ENCODE data around the gene GMFB.
"Not testable (repeated sequence)": the region's sequence is repeated elsewhere in the genome, so short reads cannot be mapped to it uniquely, and the experiment has no call there.

Gene GMFB

DNA sequence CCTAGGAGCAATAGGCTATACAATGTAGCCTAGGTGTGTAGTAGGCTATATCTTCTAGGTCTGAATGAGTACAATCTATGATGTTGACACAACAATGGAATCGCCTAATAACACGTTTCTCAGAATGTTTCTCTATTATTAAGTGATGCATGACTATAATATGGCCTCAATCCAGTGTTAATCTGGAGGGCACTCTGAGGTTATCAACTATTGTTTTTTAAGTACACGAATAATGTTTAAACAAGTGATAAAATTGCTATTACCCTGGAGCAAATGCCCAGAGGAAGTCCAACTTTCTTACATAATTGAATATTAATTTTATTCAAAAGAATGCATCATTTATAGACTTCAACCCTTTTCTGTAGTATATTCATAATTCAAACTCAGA is 31.2 kb downstream of the GMFB start:
- DNase-seq = no peak

DNA sequence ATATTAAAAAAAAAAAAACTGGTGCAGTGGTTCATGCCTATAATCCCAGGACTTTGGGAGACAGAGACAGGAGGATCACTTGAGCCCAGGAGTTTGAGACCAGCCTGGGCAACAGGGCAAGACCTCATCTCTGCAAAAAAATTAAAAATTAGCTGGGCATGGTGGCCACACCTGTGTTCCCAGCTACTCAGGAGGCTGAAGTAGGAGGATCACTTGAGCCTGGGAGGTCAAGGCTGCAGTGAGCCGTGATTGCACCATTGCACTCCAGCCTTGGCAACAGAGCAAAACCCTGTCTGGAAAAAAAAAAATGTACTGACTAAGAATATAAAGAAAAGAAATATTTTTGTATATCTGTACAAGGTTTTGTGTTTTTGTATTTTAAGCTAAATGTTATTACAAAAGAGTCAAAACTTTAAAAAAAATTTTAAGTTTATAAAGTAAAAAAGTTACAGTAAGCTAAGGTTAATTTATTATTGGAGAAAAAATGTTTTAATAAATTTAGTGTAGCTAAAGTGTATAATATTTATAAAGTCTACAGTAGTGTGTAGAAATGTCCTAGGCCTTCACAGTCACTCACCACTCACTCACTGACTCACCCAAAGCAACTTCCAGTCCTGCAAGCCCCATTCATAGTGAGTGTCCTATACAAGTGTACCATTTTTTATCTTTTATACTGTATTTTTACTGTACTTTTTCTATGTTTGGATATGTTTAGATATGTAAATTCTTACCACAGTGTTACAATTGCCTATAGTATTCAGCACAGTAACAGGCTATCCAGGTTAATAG is 31.8 kb downstream of the GMFB start:
- DNase-seq = not testable (repeated sequence)

DNA sequence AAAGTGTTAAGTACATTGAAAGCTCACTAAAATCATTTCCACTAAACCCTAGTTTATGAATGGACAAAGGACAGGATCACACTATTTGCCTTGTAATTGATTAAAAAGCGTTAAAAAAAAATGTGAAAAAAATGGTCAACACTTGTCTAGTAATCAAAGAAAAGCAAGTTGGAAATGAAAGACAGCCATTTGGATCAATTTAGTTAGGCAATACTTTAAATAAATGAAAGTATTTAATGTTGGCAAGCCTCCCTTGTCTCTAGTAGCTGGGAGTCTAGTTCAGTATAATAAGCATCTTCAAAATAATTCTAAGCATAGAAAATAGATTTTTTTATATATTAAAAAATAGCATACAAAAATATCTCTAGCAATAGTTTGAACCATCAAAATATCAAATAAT is 33.4 kb downstream of the GMFB start:
- DNase-seq = no peak

DNA sequence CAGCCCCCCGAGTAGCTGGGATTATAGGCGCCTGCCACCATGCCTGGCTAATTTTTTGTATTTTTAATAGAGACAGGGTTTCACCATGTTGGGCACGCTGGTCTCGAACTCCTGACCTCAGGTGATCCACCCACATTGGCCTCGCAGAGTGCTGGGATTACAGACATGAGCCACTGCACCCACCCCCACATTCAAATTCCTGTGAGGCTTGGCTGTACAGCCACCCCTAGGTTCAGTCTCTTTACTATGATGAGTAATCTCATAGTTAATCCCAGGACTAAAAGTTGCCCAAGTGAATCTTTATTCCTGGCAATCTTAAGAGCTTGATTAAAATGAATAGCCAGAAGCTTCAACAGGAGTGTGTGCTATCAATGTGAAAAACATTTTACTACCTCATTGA is 34.8 kb downstream of the GMFB start:
- not testable (repeated sequence) for DNase-seq

DNA sequence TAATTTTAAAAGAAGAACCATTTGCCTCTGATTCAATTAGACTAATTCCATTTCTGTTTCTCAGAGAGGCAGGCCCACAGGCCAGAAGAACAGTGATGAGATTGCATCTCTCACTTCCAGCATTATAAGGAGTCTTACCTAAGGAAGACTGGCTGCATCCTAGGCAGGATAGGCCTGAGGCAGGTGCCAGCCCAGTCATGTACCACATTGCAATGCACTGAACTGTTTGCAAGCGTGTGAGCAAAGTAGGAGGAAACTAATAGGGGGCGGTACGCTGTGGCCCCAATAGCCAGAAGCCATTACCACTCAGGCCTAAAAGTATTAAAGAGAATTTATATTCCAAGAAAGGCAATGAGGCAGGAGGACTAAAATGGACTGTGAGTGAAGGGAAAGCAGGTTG is 35.5 kb downstream of the GMFB start:
- DNase-seq = no peak

DNA sequence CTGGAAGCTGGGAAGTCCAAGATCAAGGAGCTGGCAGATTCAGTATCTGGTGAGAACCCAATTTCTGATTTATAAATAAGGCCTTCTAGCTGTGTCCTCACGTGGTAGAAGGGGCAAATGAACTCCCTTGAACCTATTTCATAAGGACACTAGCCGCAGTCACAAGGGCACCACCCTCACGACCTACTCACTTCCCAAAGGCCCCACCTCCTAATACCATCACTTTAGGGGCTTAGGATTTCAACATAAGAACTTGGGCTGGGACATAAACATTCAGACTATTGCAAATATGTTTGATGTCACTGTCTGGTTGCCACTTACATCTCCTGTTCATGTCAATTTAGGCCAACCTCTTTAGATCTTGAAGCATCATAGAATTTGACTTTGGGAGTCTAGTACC is 36.8 kb downstream of the GMFB start:
- DNase-seq = no peak

DNA sequence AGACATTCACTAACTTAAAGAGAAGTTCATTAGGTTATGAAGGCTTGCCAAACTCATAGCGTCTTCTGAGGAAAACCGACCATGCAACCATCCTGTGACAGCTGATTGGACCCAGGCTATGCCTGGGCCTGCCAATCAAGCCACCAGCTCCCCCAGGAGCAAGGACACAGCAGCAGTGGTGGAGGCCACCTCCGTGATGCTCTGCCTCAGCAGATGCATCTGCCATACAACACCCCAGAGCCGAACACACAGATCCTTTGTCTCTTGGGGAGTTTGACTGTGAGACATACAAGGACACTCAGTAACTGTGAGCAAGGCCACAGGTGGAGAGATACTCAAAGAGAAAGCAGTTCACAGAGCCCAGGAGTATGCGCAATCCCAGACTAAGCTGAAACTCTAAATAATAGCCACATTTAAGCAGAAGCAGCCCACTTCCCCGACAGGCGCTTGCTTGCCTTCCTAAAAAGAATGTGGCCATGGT is 37.6 kb downstream of the GMFB start:
- DNase-seq = no peak

DNA sequence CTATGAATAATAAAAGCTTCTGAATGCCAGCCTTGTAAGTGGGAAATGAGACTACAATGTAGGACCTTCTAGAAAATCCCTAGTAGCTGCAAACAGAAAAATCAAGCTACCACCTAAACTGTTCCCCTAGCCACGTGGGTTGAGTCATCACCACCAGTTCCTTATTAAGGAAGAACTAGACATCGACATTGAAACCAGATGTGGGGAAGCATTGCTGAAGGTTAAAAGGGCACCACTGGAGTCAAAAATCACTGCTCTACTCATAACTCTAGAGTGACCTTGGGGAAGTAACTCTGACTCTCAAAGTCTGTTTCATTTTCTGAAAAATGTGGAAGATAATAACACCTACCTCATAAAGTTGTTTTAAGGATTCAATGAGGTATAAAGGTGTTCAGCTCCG is 38.2 kb downstream of the GMFB start:
- DNase-seq = peak; percentile 4

DNA sequence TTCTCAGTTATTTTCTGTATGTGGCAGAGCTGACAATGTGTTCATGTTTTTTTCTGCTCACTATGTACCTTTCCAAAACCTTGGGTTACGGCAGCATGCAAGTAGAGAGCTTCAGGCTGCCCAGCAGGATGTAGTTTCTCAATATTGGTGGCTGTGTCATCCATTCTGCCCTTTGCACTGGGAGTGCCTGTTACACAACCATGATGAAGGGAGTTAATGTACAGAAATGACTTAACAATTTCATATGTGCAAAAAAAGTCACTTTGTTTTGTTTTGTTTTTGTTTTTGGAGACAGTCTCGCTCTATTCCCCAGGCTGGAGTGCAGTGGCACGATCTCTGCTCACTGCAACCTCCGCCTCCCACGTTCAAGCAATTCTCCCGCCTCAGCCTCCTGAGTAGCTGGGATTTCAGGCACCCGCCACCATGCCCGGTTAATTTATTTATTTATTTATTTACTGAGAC is 41.5 kb downstream of the GMFB start:
- peak; percentile 20 for DNase-seq

DNA sequence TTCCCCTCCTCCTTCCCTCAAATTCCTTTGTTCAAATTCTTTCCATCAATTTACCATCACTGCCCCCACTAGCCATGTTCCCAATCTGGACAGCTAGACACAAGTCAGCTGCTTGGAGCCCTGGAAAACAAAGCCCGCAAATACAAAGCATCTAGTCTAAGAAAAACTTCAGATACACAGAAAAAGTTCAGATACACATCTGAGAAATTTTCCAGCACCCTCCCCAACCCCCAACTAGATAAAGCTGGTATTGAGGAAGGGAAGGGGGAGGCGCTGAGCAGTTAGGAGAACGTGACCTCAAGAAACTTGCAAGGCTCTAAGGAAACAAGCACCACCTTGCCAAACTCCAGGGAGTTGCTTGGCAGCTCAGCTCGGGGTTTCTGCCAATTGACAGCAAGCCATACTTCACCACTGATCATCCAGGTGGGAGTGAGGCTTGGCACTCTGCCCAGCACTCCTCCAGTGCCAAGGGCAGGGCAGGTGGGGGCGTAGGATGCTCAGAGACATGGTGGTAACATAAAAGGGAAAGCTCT is 42.6 kb downstream of the GMFB start:
- DNase-seq = no peak

DNA sequence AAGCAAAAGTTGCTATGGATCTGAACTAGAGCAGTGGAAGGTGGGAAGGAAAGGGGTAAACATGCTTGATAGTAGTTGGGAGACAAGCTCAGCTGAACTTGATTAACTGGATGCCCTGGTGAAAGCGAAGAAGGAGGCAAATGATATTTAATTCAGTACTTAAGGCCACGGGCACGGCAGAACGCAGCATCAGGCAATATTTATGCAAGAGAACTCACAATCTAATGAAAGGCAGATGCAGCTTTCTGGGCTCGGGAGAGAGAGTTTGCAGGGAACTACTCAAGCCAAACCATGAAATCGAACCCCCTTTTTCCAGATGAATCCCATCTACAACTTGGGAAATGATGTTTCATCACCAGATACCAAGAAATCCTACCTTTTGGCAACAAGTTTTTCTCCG is 44.1 kb downstream of the GMFB start:
- DNase-seq = no peak

DNA sequence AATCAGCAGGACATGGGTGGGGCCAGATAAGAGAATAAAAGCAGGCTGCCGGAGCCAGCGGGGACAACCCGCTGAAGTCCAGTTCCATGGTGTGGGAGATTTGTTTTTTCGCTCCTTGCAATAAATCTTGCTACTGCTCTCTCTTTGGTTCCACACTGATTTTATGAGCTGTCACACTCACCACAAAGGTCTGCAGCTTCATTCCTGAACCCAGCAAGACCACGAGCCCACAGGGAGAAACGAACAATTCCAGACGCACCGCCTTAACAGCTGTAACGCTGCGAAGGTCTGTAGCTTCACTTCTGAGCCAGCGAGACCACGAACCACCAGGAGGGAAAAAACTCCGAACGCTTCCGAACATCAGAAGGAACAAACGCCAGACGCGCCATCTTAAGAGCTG is 44.8 kb downstream of the GMFB start:
- DNase-seq = no peak

DNA sequence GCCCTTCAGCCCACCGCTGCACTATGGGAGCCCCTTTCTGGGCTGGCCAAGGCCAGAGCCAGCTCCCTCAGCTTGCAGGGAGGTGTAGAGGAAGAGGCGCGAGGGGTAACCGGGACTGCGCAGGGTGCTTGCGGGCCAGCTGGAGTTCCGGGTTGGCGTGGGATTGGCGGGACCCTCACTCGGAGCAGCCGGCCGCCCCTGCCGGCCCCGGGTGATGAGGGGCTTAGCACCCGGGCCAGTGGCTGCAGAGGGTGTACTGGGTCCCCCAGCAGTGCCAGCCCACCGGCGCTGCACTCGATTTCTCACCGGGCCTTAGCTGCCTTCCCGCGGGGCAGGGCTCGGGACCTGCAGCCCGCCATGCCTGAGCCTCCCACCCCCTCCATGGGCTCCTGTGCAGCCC is 45.8 kb downstream of the GMFB start:
- not testable (repeated sequence) for DNase-seq

DNA sequence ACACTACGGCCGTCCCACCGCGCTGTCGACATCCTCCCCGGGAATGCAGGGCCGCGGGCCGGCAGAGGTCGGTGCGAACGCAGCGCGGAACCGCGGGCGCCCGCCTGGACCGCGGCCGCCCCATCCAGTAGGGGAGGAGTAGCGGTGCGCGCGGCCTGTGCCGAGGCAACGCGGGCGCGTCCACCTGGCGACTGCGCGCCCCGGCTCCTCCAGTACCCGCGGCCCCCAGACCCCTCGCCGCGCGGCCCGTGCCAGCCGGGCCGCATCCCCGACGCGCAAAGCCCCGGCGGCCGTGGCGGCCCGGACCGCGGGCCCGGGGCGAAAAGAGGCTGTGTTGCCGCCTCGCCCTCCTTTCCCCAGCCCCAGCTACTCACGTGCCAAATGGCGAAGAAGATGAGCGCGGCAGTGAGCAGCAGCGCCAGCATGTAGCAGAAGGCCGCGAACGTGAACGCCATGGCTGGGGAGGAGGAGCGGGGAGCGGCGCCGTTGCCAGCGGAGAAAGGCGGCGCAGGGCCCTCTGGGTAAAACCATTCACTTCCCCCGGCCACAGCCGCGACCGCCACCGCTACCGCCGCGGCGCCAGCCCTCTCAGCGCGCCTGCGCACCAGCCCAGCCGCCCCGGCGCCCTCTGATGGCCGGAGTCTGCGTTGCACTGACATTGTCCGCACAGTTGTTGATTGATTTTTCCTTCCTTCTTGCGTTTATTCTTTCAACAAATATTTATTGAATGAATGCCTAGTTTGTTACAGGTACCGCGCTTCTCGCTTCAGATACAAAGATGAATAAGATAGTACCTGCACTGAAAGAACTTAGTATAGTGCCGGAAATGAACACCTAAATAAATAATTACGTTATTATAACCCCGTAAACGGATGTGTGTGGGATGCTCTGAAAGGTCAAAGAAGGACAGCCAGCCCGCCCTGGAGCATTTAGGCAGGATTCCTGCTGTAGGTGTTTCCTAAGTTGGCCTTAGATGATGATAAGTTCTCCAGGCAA is 47.6 kb downstream of the GMFB start, which contains the start of gene CNIH1:
CNIH1 (minus strand) TSS at position 502 of the 996 bp plus-strand sequence; CDS start at position 455, 47 bp downstream.
- peak; percentile 54 for DNase-seq

DNA sequence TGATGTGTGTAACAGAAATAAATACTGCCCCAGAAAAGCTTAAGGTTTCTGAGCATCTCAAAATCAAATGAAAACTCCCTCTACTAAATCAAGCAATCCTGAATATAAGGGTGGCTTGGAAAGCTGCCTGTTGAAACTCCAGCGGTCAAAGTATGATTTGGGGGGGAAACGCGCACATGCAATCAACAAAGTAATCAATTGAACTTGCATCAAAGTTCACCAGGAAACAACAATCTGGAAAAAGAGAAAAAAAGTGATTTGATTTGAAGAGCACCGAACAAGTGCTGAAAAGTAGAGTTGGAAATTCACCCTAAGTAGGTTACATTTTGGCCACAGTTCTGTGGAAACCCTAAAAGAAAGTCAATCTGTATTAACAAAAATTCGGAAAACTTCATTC is 48.3 kb downstream of the GMFB start:
- DNase-seq = no peak

DNA sequence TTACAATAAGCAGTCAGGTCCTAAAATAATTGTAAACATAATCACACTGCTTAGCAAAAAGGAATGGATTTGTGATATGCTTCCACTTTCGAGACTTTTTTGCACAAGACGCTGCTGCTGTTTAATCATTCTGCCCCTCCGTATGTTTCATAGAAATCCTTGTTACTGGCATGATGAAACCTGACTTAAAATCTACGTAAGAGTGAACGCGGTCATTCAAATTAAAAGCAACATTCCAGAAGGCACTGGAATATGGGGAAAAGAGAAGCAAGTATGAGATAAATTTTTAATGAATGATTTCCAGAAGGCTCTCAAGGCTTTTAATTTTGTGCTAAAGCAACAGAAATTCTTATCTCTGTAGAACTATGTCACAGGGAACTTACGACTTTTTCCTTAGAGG is 48.7 kb downstream of the GMFB start:
- DNase-seq = no peak

DNA sequence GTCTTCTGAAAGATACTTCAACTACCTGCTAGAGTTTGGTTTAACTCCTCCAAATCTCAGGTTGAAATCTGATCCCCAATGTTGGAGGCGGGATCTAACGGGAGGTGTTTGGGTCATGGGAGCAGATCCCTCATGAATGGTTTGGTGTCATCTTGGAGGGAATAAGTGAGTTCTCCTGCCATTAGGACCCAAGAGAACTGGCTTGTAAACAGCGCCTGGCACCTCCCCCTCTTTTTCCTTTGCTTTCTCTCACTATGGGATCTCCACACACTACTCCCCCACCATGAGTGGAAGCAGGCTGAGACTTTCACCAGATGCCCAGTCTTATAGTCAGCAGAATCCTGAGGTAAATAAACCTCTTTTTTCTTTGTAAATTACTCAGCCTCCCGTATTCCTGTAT is 50.1 kb downstream of the GMFB start:
- no peak for DNase-seq

DNA sequence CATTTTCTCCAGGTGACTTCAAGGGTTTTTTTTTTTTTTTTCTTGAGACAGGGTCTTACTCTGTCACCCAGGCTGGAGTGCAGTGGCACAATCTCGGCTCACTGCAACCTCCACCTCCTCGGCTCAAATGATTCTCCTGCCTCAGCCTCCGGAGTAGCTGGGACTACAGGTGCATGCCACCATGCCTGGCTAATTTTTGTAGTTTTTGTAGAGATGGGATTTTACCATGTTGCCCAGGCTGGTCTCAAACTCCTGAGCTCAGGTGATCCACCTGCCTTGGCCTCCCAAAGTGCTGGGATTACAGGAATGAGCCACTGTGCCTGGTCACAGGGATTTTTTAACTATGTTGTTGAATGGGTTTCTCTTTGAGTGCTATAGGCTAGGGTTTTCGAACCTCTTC is 50.8 kb downstream of the GMFB start:
- not testable (repeated sequence) for DNase-seq

DNA sequence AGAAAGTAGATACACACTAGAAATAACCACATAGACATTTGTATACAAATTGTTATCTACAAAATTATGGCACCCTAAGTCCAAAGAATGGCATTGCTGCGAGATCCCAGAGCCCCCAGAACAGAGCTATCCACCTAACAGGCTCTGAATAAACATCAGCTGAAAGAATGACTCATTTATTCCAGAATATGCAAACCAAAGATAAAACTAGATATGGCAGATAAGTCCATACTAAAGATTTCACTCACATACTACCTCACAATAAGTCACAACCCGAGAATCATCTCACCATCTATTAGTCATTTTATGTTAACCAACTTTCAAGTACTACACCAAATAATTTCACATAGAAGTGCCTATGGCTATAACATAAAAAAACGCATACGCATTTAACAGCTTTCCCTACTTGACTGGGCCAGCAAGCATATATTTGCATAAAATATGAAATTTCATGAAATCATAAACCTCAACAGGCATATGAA is 53.2 kb downstream of the GMFB start:
- no peak for DNase-seq

DNA sequence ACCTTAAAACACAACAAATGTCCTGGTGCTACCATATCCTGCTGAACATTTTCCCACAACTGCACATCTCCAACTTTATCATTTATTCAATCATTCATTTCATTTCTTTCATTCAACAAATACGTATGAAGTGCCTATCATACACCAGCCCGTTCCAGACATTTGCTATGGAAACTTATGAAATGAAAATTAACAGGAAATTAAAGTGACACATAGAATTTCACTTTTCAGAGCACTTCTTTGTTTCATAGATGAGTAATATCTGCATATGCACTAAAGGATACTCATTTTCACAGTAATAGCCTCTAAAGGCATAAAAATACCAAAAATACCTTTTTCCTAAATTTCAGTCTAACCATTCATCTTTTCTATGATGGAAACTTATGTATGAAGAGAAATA is 60.3 kb downstream of the GMFB start:
- no peak for DNase-seq

DNA sequence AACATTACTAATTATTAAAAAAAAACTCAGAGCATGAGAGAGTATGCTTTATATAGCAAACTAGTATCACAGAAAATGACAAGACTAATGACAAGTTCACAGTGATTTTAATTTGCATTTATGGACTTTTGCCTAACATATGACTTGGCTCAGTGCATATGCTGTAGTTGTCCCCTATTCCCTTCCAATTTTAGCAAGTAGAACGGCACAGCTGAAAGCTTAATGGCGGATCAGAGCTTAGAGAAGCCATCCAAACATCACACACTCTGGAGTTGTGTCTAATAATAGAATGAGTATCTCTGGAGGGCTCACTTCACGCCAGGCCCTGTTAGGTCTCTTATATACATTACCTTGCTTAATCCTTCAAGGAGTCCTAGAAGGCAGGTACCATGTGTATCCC is 60.9 kb downstream of the GMFB start:
- no peak for DNase-seq

DNA sequence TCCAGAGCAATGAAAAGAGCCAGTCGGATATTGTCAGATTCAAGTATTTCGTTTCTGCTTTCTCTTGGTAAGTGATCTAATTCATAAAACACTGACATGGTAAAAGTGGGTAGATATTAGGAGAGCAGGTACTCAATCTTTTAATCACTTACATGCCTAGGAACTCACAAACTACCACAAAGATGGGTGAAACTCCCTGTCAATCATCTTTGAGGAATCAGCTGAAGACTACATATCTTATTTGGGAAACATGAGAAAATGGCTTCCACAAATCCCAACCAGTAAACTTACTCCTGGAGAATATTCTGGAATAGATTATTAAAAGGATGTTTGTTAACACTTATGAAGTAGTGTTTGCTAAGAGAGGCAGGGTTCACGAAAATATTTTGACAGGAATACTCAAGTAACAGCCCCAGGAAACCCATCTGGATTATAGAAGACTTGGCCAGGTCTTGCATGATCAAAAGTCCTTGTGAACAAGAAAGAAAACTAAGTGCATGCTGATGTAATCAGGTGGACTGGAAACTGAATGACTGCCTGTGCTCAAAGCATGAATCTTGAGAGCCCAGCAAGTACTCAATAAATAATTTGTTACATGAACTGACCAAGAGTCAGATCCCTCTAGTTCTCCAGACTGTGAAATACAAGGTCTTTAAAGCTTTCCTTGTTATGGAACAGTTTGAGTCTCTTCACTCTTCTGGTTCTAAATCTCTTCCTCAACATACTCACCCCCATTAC is 63.1 kb downstream of the GMFB start:
- DNase-seq = no peak

DNA sequence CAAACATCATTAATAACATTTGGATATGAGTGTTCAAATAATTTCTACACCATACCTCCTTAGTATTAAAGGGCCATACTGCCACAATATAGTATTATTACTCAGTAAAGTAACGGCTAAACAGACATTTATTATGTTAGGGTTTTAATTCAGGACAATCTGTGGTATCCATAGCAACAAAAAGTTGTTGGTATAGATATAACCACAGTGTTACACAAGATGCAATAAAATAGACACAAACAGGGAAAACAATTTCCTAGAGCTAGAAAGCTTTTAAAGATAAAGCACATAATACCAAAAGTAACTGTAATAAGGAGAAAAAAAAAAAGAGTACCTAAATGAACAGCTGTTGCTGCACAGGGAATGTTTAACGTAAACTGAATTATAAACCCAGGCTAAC is 63.7 kb downstream of the GMFB start:
- no peak for DNase-seq

Data from SIG-M5 (cell line).